ENCODE data around the gene FOLH1.
"Not testable (repeated sequence)": the region's sequence is repeated elsewhere in the genome, so short reads cannot be mapped to it uniquely, and the experiment has no call there.

DNA sequence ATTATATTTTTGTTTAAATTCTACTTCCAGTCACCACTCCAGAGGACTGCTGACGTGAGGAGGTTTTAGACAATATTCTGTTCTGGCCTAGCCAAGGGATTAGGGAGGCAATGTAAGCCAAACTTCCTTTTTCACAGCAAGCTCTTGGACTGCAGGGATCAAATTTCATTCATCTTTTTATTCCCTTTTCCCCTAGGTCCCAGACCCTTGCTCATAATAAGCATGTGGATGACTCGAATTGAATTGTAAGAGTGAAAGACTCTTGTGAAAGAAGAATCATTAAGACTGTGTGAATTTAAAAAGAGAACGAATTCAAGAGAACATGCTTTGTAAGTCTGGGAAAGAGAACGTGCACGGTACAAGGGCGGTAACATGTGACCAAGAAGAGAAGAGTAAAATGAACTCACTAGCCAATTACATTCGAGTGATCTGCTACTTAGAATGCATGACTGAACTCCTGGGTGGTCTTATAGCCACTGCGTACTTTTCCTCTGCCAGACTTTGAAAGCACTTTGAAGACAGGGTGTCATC, 16.9 kb upstream of the FOLH1 start:
- TF ChIP-seq POLR2A (IDR thresholded peaks at IDR 0.05; ENCODE audit: insufficient read depth in 1 of 2, low read depth in 2 of 2, low read length in 2 of 2); U2AF1 (optimal IDR thresholded peaks at IDR 0.05; ENCODE audit: low read depth, low read length); EZH2 (conservative IDR thresholded peaks at IDR 0.05; ENCODE audit: low read depth, low read length); CBX2 (IDR thresholded peaks at IDR 0.05; ENCODE audit: low read depth, low read length); CBX2 (CRISPR knock-in tag; IDR thresholded peaks at IDR 0.05; ENCODE audit: low read depth); RAD21 (CRISPR knock-in tag; IDR thresholded peaks at IDR 0.05); SKI (IDR thresholded peaks at IDR 0.05; ENCODE audit: partially characterized antibody); ZNF354B (CRISPR knock-in tag; IDR thresholded peaks at IDR 0.05); DPF2 (CRISPR knock-in tag; IDR thresholded peaks at IDR 0.05; ENCODE audit: borderline replicate concordance, low read depth); ZNF24 (IDR thresholded peaks at IDR 0.05); NFATC3 (CRISPR knock-in tag; IDR thresholded peaks at IDR 0.05): not testable (repeated sequence)
- TF ChIP-seq, protein P1, sequence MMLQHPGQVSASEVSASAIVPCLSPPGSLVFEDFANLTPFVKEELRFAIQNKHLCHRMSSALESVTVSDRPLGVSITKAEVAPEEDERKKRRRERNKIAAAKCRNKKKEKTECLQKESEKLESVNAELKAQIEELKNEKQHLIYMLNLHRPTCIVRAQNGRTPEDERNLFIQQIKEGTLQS (CRISPR knock-in tag; IDR thresholded peaks at IDR 0.05), result not testable (repeated sequence)
